Activated CD4-positive, alpha-beta T cell treated with anti-CD3 and anti-CD28 coated beads for 36 hours (primary cell): ENCODE measurements around the gene SYT15. TPM values are rescaled to one million over a fixed set of nuclear protein-coding genes. Genes with fewer than 3 reads are reported as not detected.

ENCODE experiments used
- ATAC-seq: fragments of 200-7000 bp; cut with Tn5 transposase; one replicate; pipeline ENCODE4 v1.10.0; 2021; ENCODE audit warnings: mild to moderate bottlenecking, moderate library complexity
- CTCF ChIA-PET: fragments of 350-600 bp; sonication (Branson Sonifier 250); formaldehyde crosslinking; loops from one replicate; lab custom pipeline; 2021; ENCODE audit warnings: antibody characterized with exemption; lab: Charles Lee
- POLR2A ChIA-PET: fragments of 350-600 bp; sonication (Branson Sonifier 250); formaldehyde crosslinking; loops from one replicate; lab custom pipeline; 2021; ENCODE audit warnings: antibody characterized with exemption, inconsistent platforms; lab: Charles Lee
- DNase-seq: peaks from one replicate; pipeline ENCODE4 v3.0.0-alpha.2; 2020
- H3K27ac Mint-ChIP-seq: one replicate; pipeline ENCODE4 v1.8.0; 2021; ENCODE audit warnings: mixed read lengths
- H3K27me3 Mint-ChIP-seq: one replicate; pipeline ENCODE4 v1.8.0; 2021; ENCODE audit warnings: mixed read lengths
- H3K36me3 Mint-ChIP-seq: one replicate; pipeline ENCODE4 v1.8.0; 2021; ENCODE audit warnings: low read depth, mixed read lengths
- H3K4me1 Mint-ChIP-seq: one replicate; pipeline ENCODE4 v1.8.0; 2021; ENCODE audit warnings: mixed read lengths
- H3K4me3 Mint-ChIP-seq: one replicate; pipeline ENCODE4 v1.8.0; 2021; ENCODE audit warnings: mild to moderate bottlenecking, moderate library complexity, mixed read lengths
- H3K9me3 Mint-ChIP-seq: one replicate; pipeline ENCODE4 v1.8.0; 2021; ENCODE audit warnings: low read depth, mixed read lengths
- intact Hi-C, 2 experiments: fragments of 100-400 bp; cut with DNase I in 1 of 2; cut with micrococcal nuclease in 1 of 2; formaldehyde crosslinking; loops; one replicate each; pipeline versions ENCODE4 v1.14.2 to v1.15.1; 2022 to 2024; cut with DNase I, micrococcal nuclease
- total RNA-seq, 2 experiments: library from RNA; stranded (reverse); gene quantifications; one replicate each; pipeline ENCODE4 v1.2.3, GENCODE V29; 2021

Gene SYT15
- total RNA-seq, 2 experiments from 2014 or later = 0.91 to 0.93 TPM

GRCh38 chr10:46546591-46547540 lies 32.1 kb upstream of the SYT15 start:
- H3K4me3 Mint-ChIP-seq = no peak overlapping the region
- intact Hi-C loops = no loop called here

GRCh38 chr10:46547541-46548497 lies 31.1 kb upstream of the SYT15 start:
- no peak overlapping the region for H3K27ac Mint-ChIP-seq
- ChIA-PET CTCF (no interaction called here), POLR2A (no interaction called here)
- intact Hi-C loops = no loop called here
- H3K9me3 Mint-ChIP-seq = no peaks in the 10 kb centered on the region
- no peak for DNase-seq
- H3K4me1 Mint-ChIP-seq = no peaks in the 10 kb centered on the region
- no peak overlapping the region for H3K4me3 Mint-ChIP-seq
- no peak for ATAC-seq
- H3K27me3 Mint-ChIP-seq = peaks cover 6% of the 10 kb centered on the region
- no peaks in the 10 kb centered on the region for H3K36me3 Mint-ChIP-seq

More at GRCh38 chr10:46546591-46547540, 32.1 kb upstream of the SYT15 start:
- Mint-ChIP-seq H3K27me3 (peaks cover 12% of the 10 kb centered on the region), H3K27ac (no peak overlapping the region), H3K36me3 (no peaks in the 10 kb centered on the region), H3K9me3 (no peaks in the 10 kb centered on the region), H3K4me1 (no peaks in the 10 kb centered on the region)
- no peak for DNase-seq
- ChIA-PET POLR2A (no interaction called here), CTCF (no interaction called here)
- no peak for ATAC-seq

GRCh38 chr10:46548498-46549090 lies 30.3 kb upstream of the SYT15 start:
- Mint-ChIP-seq H3K4me3 (no peak overlapping the region), H3K9me3 (no peaks in the 10 kb centered on the region), H3K27me3 (no peaks in the 10 kb centered on the region), H3K4me1 (no peaks in the 10 kb centered on the region), H3K27ac (no peak overlapping the region), H3K36me3 (no peaks in the 10 kb centered on the region)
- ChIA-PET POLR2A (no interaction called here), CTCF (no interaction called here)
- DNase-seq (no peak), ATAC-seq (no peak)
- intact Hi-C loops = no loop called here

GRCh38 chr10:46549171-46550075 lies 29.5 kb upstream of the SYT15 start:
- ATAC-seq = no peak
- intact Hi-C loops = no loop called here
- POLR2A ChIA-PET = no interaction called here
- Mint-ChIP-seq H3K27ac (no peak overlapping the region), H3K27me3 (no peaks in the 10 kb centered on the region), H3K4me1 (no peaks in the 10 kb centered on the region), H3K36me3 (no peaks in the 10 kb centered on the region), H3K9me3 (no peaks in the 10 kb centered on the region), H3K4me3 (no peak overlapping the region)
- CTCF ChIA-PET = no interaction called here
- no peak for DNase-seq

- Mint-ChIP-seq H3K27ac (no peak overlapping the region), H3K27me3 (no peaks in the 10 kb centered on the region), H3K4me3 (no peak overlapping the region), H3K9me3 (no peaks in the 10 kb centered on the region), H3K36me3 (no peaks in the 10 kb centered on the region), H3K4me1 (no peaks in the 10 kb centered on the region)
- ATAC-seq (no peak), DNase-seq (no peak)
- POLR2A ChIA-PET = no interaction called here
- intact Hi-C loops = no loop called here
- CTCF ChIA-PET = interaction anchor here (1.4 kb wide), 1 partner anchor 323 kb away, joined by 3 read pairs; no protein-coding TSS in a partner anchor
These were observed 28.7 kb upstream of the SYT15 start for GRCh38 chr10:46550076-46550790.

GRCh38 chr10:46550795-46551700 lies 27.9 kb upstream of the SYT15 start:
- no peak overlapping the region for H3K27ac Mint-ChIP-seq
- no peaks in the 10 kb centered on the region for H3K36me3 Mint-ChIP-seq
- H3K9me3 Mint-ChIP-seq = no peaks in the 10 kb centered on the region
- POLR2A ChIA-PET = no interaction called here
- CTCF ChIA-PET = interaction anchor here (1.4 kb wide), 1 partner anchor 324 kb away, joined by 3 read pairs; no protein-coding TSS in a partner anchor
- no peak for DNase-seq
- peaks cover 3% of the 10 kb centered on the region for H3K4me1 Mint-ChIP-seq
- intact Hi-C loops = no loop called here
- no peak for ATAC-seq
- H3K27me3 Mint-ChIP-seq = peaks cover 4% of the 10 kb centered on the region
- no peak overlapping the region for H3K4me3 Mint-ChIP-seq

GRCh38 chr10:46551701-46552525 lies 27.0 kb upstream of the SYT15 start:
- Mint-ChIP-seq H3K36me3 (no peaks in the 10 kb centered on the region), H3K4me3 (no peak overlapping the region), H3K4me1 (peaks cover 4% of the 10 kb centered on the region), H3K9me3 (no peaks in the 10 kb centered on the region), H3K27me3 (peaks cover 6% of the 10 kb centered on the region), H3K27ac (no peak overlapping the region)
- ATAC-seq (no peak), DNase-seq (no peak)
- ChIA-PET POLR2A (no interaction called here), CTCF (interaction anchor here (0.5 to 1.4 kb wide), 2 partner anchors 31 to 324 kb away, joined by 3 read pairs; no protein-coding TSS in a partner anchor)
- intact Hi-C loops = no loop called here

- intact Hi-C loops = no loop called here
- CTCF ChIA-PET = interaction anchor here (0.5 to 0.7 kb wide), 3 partner anchors 32 to 1651 kb away, joined by 3 to 4 read pairs (median 3); no protein-coding TSS in a partner anchor
- POLR2A ChIA-PET = no interaction called here
- H3K9me3 Mint-ChIP-seq = no peaks in the 10 kb centered on the region
- H3K4me1 Mint-ChIP-seq = peaks cover 6% of the 10 kb centered on the region
- ATAC-seq = no peak
- no peaks in the 10 kb centered on the region for H3K36me3 Mint-ChIP-seq
- H3K4me3 Mint-ChIP-seq = no peak overlapping the region
- DNase-seq = no peak
- no peak overlapping the region for H3K27ac Mint-ChIP-seq
- H3K27me3 Mint-ChIP-seq = peaks cover 6% of the 10 kb centered on the region
These were observed 26.2 kb upstream of the SYT15 start for GRCh38 chr10:46552526-46553237.
